HepG2 (cell line): ENCODE data around the gene ZNF37A. TPM values are rescaled to one million over a fixed set of nuclear protein-coding genes. Genes with fewer than 3 reads are reported as not detected.

Experiments used
- ATAD3A ChIP-seq: sonication (generic); formaldehyde crosslinking; IDR thresholded peaks from 2 replicates; pipeline ENCODE4 v1.4.0; 2020; ENCODE audit warnings: missing genetic modification reagents
- BCL6 ChIP-seq: IDR thresholded peaks from 2 replicates; pipeline ENCODE4 v1.6.1; 2016; ENCODE audit warnings: missing genetic modification reagents, missing compliant biosample characterization
- CC2D1A ChIP-seq: sonication (generic); formaldehyde crosslinking; IDR thresholded peaks from 2 replicates; pipeline ENCODE4 v1.8.1; 2023; ENCODE audit warnings: mild to moderate bottlenecking, missing genetic modification reagents
- CHD2 ChIP-seq: IDR thresholded peaks from 2 replicates; pipeline ENCODE4 v1.6.1; 2011; ENCODE audit warnings: low read depth, low read length, improper control_type of control experiment
- GABPA ChIP-seq, 2 experiments: IDR thresholded peaks; 2 replicates each; pipeline ENCODE4 v1.6.1; 2011 to 2016; ENCODE audit warnings: low read depth in 2 of 2, low read length in 1 of 2, missing biosample characterization in 1 of 2, missing genetic modification characterization in 1 of 2
- HDAC1 ChIP-seq: sonication (generic); formaldehyde crosslinking; IDR thresholded peaks from 2 replicates; pipeline ENCODE4 v1.5.1; 2020; ENCODE audit warnings: mild to moderate bottlenecking, missing genetic modification reagents
- HOXD1 ChIP-seq: sonication (generic); formaldehyde crosslinking; IDR thresholded peaks from 2 replicates; pipeline ENCODE4 v1.5.0; 2020; ENCODE audit warnings: missing genetic modification reagents
- KLF11 ChIP-seq: IDR thresholded peaks from 2 replicates; pipeline ENCODE4 v1.6.1; 2016; ENCODE audit warnings: missing compliant biosample characterization
- MBNL3 ChIP-seq: fragments of 250-450 bp; sonication (Bioruptor Pico); conservative IDR thresholded peaks from 2 replicates; pipeline ENCODE4 v1.8.0; 2022; ENCODE audit warnings: mild to moderate bottlenecking, inconsistent platforms
- MED1 ChIP-seq: sonication (generic); formaldehyde crosslinking; IDR thresholded peaks from 2 replicates; pipeline ENCODE4 v1.4.0; 2020; ENCODE audit warnings: missing genetic modification reagents
- NPAS2 ChIP-seq: sonication (generic); formaldehyde crosslinking; IDR thresholded peaks from 2 replicates; pipeline ENCODE4 v1.8.0; 2022; ENCODE audit warnings: mild to moderate bottlenecking, missing genetic modification reagents, borderline replicate concordance
- NR2F6 ChIP-seq, 2 experiments: IDR thresholded peaks; 2 replicates each; pipeline ENCODE4 v1.6.1; 2016; ENCODE audit warnings: antibody characterized with exemption in 1 of 2, mild to moderate bottlenecking in 1 of 2
- POLR2A ChIP-seq, 2 experiments: IDR thresholded peaks; 2 replicates each; pipeline ENCODE4 v1.6.1; 2011; ENCODE audit warnings: low read depth in 2 of 2, low read length in 2 of 2, mild to moderate bottlenecking in 1 of 2, moderate library complexity in 1 of 2; ENCODE audit not compliant: insufficient read depth in 1 of 2
- SOX13 ChIP-seq, 3 experiments: fragments of 450-650 bp in 1 of 3; sonication (generic) in 1 of 3; formaldehyde crosslinking in 1 of 3; IDR thresholded peaks in 2 of 3; conservative IDR thresholded peaks in 1 of 3; 2 replicates each; pipeline versions ENCODE4 v1.5.0 to v1.6.1; 2016 to 2020; ENCODE audit warnings: antibody characterized with exemption in 1 of 3, mild to moderate bottlenecking in 1 of 3, missing compliant biosample characterization in 1 of 3, missing genetic modification reagents in 1 of 3, moderate library complexity in 1 of 3
- SOX5 ChIP-seq: IDR thresholded peaks from 2 replicates; pipeline ENCODE4 v1.6.1; 2016; ENCODE audit warnings: borderline replicate concordance
- ZNF207 ChIP-seq: fragments of 450-650 bp; IDR thresholded peaks from 2 replicates; pipeline ENCODE4 v1.6.1; 2016; ENCODE audit warnings: antibody characterized with exemption, borderline replicate concordance
- ZNF614 ChIP-seq: IDR thresholded peaks from 2 replicates; pipeline ENCODE4 v1.6.1; 2018; ENCODE audit warnings: missing biosample characterization, missing genetic modification reagents, inconsistent platforms, borderline replicate concordance
- ZNF709 ChIP-seq: sonication (generic); formaldehyde crosslinking; IDR thresholded peaks from 2 replicates; pipeline ENCODE4 v1.5.0; 2020; ENCODE audit warnings: mild to moderate bottlenecking, missing genetic modification reagents
- ZNF775 ChIP-seq: sonication (generic); formaldehyde crosslinking; IDR thresholded peaks from 2 replicates; pipeline ENCODE4 v1.4.0; 2020; ENCODE audit warnings: missing genetic modification reagents, mild to moderate bottlenecking, moderate library complexity, borderline replicate concordance
- ZNF792 ChIP-seq: IDR thresholded peaks from 2 replicates; pipeline ENCODE4 v1.6.1; 2016
- ZSCAN9 ChIP-seq: IDR thresholded peaks from 2 replicates; pipeline ENCODE4 v1.6.1; 2016; ENCODE audit warnings: borderline replicate concordance
- polyA plus RNA-seq, 8 experiments: library from polyadenylated mRNA; depleted of rRNA in 3 of 8; stranded (reverse) in 7 of 8; unstranded in 1 of 8; fragments of >200 nt; fragmentation: Illumina TruSeq in 4 of 8; extraction: Trizol in 4 of 8; gene quantifications; 2 replicates each; pipeline versions ENCODE4 v1.2.1 to v1.2.3, GENCODE V29; 2011 to 2016; ENCODE audit warnings: low read depth in 4 of 8, missing spikeins in 1 of 8, mixed read lengths in 1 of 8; ENCODE audit not compliant: insufficient read depth in 1 of 8
- total RNA-seq, 5 experiments: library from RNA; depleted of rRNA; stranded (reverse); fragments of >200 nt; fragmentation: Illumina TruSeq; extraction: Trizol; gene quantifications; 2 replicates each; pipeline ENCODE4 v1.2.3, GENCODE V29; 2016; ENCODE audit warnings: low read depth in 1 of 5
- TF ChIP-seq, protein P1 (sequence below): sonication (generic); formaldehyde crosslinking; IDR thresholded peaks from 2 replicates; pipeline ENCODE4 v1.5.1; 2020; ENCODE audit warnings: mild to moderate bottlenecking, moderate library complexity, missing genetic modification reagents
- TF ChIP-seq, protein P2 (sequence below): IDR thresholded peaks from 2 replicates; pipeline ENCODE4 v1.6.1; 2016; ENCODE audit warnings: low read depth
- TF ChIP-seq, protein P3 (sequence below), 2 experiments: fragments of 450-650 bp in 1 of 2; sonication (generic) in 1 of 2; formaldehyde crosslinking; IDR thresholded peaks; 2 replicates each; pipeline versions ENCODE4 v1.5.0 to v1.8.0; 2020 to 2022; ENCODE audit warnings: mild to moderate bottlenecking in 1 of 2, missing genetic modification reagents in 1 of 2
- TF ChIP-seq, protein P4 (sequence below): IDR thresholded peaks from 2 replicates; pipeline ENCODE4 v1.6.1; 2012; ENCODE audit warnings: inconsistent platforms
- TF ChIP-seq, protein P5 (sequence below): IDR thresholded peaks from 2 replicates; pipeline ENCODE4 v1.6.1; 2016; ENCODE audit warnings: low read depth, borderline replicate concordance
- TF ChIP-seq, protein P6 (sequence below): sonication (generic); formaldehyde crosslinking; IDR thresholded peaks from 2 replicates; pipeline ENCODE4 v1.5.0; 2020; ENCODE audit warnings: missing genetic modification reagents, mild to moderate bottlenecking, borderline replicate concordance

The ZNF37A gene
- total and polyA plus RNA-seq, 2 of the 13 experiments (the other 11 are each of a cell fraction or from before 2014, with no cell fraction given) = 8.0 to 12.6 TPM

DNA sequence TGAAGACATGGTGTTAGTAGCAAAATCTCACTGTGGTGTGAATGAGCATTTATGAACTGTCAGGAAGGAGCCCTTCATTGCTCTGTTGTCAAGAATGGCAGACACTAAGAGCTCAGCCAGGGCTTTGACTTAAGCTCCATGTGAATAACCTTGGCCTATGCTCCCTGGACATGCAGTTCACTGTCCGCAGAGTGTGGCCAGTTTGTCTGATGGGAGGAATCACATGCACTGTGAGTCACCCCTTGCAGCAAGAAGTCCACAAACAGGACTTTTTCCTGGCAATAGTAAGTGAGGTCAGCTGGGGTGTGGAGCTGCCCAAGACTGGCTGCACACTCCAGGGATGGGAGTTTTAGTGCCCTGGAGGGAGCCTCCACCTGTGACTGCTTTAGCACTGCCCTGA is 49.5 kb downstream of the ZNF37A start (continued):
- TF ChIP-seq HOXD1 (CRISPR knock-in tag) = no peak
- TF ChIP-seq SOX5 (CRISPR knock-in tag) = peak; percentile 52; the same call in 1 of the 2 replicates
- no peak for TF ChIP-seq KLF11
- no peak for TF ChIP-seq MBNL3
- TF ChIP-seq ZNF614 (CRISPR knock-in tag) = 0 out of 2 replicates have a peak, but pooled peaks have one; percentile 20
- TF ChIP-seq, protein P1, sequence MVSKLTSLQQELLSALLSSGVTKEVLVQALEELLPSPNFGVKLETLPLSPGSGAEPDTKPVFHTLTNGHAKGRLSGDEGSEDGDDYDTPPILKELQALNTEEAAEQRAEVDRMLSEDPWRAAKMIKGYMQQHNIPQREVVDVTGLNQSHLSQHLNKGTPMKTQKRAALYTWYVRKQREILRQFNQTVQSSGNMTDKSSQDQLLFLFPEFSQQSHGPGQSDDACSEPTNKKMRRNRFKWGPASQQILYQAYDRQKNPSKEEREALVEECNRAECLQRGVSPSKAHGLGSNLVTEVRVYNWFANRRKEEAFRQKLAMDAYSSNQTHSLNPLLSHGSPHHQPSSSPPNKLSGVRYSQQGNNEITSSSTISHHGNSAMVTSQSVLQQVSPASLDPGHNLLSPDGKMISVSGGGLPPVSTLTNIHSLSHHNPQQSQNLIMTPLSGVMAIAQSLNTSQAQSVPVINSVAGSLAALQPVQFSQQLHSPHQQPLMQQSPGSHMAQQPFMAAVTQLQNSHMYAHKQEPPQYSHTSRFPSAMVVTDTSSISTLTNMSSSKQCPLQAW (CRISPR knock-in tag) = peak; percentile 79
- TF ChIP-seq ZNF709 = no peak
- peak; percentile 69; the same call in 1 of the 2 replicates for TF ChIP-seq NR2F6 (IDR thresholded peaks at IDR 0.05)
- TF ChIP-seq NR2F6 (CRISPR knock-in tag; IDR thresholded peaks at IDR 0.05) = peak; percentile 82
- TF ChIP-seq, protein P2, sequence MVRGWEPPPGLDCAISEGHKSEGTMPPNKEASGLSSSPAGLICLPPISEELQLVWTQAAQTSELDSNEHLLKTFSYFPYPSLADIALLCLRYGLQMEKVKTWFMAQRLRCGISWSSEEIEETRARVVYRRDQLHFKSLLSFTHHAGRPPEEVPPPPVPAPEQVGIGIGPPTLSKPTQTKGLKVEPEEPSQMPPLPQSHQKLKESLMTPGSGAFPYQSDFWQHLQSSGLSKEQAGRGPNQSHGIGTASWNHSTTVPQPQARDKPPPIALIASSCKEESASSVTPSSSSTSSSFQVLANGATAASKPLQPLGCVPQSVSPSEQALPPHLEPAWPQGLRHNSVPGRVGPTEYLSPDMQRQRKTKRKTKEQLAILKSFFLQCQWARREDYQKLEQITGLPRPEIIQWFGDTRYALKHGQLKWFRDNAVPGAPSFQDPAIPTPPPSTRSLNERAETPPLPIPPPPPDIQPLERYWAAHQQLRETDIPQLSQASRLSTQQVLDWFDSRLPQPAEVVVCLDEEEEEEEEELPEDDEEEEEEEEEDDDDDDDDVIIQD (CRISPR knock-in tag) = peak; percentile 94
- peak; percentile 56; the same call in 1 of the 2 replicates for TF ChIP-seq HDAC1 (CRISPR knock-in tag)
- no peak for TF ChIP-seq CC2D1A (CRISPR knock-in tag)
- TF ChIP-seq, protein P3, sequence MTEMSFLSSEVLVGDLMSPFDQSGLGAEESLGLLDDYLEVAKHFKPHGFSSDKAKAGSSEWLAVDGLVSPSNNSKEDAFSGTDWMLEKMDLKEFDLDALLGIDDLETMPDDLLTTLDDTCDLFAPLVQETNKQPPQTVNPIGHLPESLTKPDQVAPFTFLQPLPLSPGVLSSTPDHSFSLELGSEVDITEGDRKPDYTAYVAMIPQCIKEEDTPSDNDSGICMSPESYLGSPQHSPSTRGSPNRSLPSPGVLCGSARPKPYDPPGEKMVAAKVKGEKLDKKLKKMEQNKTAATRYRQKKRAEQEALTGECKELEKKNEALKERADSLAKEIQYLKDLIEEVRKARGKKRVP (CRISPR knock-in tag; IDR thresholded peaks at IDR 0.05) = no peak
- TF ChIP-seq, protein P4, sequence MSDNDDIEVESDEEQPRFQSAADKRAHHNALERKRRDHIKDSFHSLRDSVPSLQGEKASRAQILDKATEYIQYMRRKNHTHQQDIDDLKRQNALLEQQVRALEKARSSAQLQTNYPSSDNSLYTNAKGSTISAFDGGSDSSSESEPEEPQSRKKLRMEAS = peak; percentile 62; the same call in 1 of the 2 replicates
- no peak for TF ChIP-seq NPAS2
- no peak for TF ChIP-seq ATAD3A
- no peak for TF ChIP-seq GABPA (IDR thresholded peaks at IDR 0.05; ENCODE audit: low read depth, low read length)
- TF ChIP-seq GABPA (CRISPR knock-in tag; IDR thresholded peaks at IDR 0.05; ENCODE audit: low read depth) = 0 out of 2 replicates have a peak, but pooled peaks have one; percentile 10
- no peak for TF ChIP-seq ZSCAN9
- peak; percentile 72; the same call in 1 of the 2 replicates for TF ChIP-seq ZNF792 (CRISPR knock-in tag)
- TF ChIP-seq, protein P5, sequence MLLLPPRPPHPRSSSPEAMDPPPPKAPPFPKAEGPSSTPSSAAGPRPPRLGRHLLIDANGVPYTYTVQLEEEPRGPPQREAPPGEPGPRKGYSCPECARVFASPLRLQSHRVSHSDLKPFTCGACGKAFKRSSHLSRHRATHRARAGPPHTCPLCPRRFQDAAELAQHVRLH (CRISPR knock-in tag) = peak; percentile 50; the same call in 1 of the 2 replicates
- no peak for TF ChIP-seq ZNF775 (CRISPR knock-in tag)
- TF ChIP-seq BCL6 = peak; percentile 40; the same call in 1 of the 2 replicates
- no peak for TF ChIP-seq SOX13 (IDR thresholded peaks at IDR 0.05)
- peak in 1 of 2 experiments; percentile 33; a peak in 1 of 4 replicates for TF ChIP-seq SOX13 (CRISPR knock-in tag; conservative IDR thresholded peaks at IDR 0.05 in 1 of 2, IDR thresholded peaks at IDR 0.05 in 1 of 2)
- TF ChIP-seq CHD2 = peak; percentile 26; the same call in 1 of the 2 replicates
- TF ChIP-seq, protein P6, sequence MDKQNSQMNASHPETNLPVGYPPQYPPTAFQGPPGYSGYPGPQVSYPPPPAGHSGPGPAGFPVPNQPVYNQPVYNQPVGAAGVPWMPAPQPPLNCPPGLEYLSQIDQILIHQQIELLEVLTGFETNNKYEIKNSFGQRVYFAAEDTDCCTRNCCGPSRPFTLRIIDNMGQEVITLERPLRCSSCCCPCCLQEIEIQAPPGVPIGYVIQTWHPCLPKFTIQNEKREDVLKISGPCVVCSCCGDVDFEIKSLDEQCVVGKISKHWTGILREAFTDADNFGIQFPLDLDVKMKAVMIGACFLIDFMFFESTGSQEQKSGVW (CRISPR knock-in tag) = no peak
- peak; percentile 77 for TF ChIP-seq MED1 (CRISPR knock-in tag)
- no peak for TF ChIP-seq POLR2A (IDR thresholded peaks at IDR 0.05; ENCODE audit: insufficient read depth in 1 of 2, low read depth in 2 of 2, low read length in 2 of 2)
- TF ChIP-seq ZNF207 = no peak
